ENCODE data around the gene ZBTB14. TPM values are rescaled to one million over a fixed set of nuclear protein-coding genes. Genes with fewer than 3 reads are reported as not detected.

The ZBTB14 gene
- total RNA-seq, 3 donors from 2014 or later = 9.1 to 15.1 (median 10.7) TPM

DNA sequence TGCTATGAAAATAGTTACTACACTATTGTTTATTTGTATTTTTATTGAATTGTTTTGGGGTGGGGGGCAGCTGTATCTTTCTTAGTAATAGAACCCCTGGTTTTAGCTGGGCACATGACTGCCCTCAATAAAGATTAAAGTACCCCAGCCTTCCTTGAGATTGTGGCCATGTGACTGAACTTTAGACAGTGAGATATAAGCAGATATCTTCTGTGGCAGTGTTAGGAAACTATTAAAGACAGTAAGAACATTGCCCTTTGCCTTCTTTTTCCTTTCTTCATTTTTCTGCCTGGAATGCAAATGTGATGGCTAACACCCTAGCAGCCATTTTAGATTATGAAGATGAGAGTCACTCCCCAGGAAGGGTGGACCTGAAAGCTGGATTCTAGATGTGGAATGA is 50.6 kb downstream of the ZBTB14 start:
- no peak for TF ChIP-seq CTCF (IDR thresholded peaks at IDR 0.05)
- H3K4me3 ChIP-seq = no peak overlapping the region
- H3K4me1 ChIP-seq (ENCODE audit: low read depth) = peaks cover 8% of the 10 kb centered on the region
- H3K36me3 ChIP-seq (ENCODE audit: low read depth) = no peaks in the 10 kb centered on the region
- H3K9me3 ChIP-seq = no peaks in the 10 kb centered on the region
- DNase-seq (no peak), ATAC-seq (no peak)
- intact Hi-C loops (cut with DNase I, micrococcal nuclease) = no loop called here

DNA sequence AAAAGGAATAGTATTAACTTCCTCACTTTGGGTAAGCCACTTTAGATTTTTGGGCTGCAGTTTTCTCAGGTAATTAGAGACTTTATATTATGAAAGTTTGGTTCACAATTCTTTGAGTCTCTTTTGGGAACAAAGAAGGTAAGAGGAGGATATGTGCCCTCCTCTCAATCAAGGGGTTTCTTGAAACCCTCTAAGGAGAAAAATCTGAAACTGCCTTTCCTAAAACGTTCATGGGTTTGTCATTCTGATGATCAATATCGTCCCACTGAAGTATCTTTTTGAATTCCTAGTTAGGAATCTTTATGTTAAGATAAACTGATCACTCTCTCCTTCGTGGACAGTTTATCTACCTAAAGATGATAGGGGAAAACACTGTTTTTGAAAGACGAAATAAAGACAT is 56.1 kb downstream of the ZBTB14 start:
- no peak for DNase-seq
- Histone ChIP-seq H3K4me1 (ENCODE audit: low read depth) (peaks cover 24% of the 10 kb centered on the region), H3K4me3 (no peak overlapping the region), H3K9me3 (no peaks in the 10 kb centered on the region), H3K36me3 (ENCODE audit: low read depth) (no peaks in the 10 kb centered on the region)
- intact Hi-C loops (cut with DNase I, micrococcal nuclease) = loop anchor here (5.0 kb wide), 3 partner anchors 53 to 393 kb away; partner anchors contain the start of gene ZBTB14 (in 1 of the 2)
- ATAC-seq = no peak
- TF ChIP-seq CTCF (IDR thresholded peaks at IDR 0.05) = no peak

Other genes starting within 250 kb of the ZBTB14 start
- not detected for gene AKAIN1, start 98.5 kb downstream of the ZBTB14 start, total RNA-seq
- 10 to 100 TPM; 83.3 to 98.9 (median 97.3) TPM for gene EPB41L3, start 248.3 kb upstream of the ZBTB14 start, total RNA-seq

Measured in mucosa of descending colon (tissue), 3 donors.